GM12801 (cell line): ENCODE data around the gene CD83.

Source experiments
- TF ChIP-seq, protein P1 (sequence below): IDR thresholded peaks from one replicate; pipeline ENCODE4 v1.5.1; 2011; ENCODE audit warnings: control low read depth; ENCODE audit not compliant: insufficient read length; ENCODE audit errors: extremely low read depth

CD83 gene

DNA sequence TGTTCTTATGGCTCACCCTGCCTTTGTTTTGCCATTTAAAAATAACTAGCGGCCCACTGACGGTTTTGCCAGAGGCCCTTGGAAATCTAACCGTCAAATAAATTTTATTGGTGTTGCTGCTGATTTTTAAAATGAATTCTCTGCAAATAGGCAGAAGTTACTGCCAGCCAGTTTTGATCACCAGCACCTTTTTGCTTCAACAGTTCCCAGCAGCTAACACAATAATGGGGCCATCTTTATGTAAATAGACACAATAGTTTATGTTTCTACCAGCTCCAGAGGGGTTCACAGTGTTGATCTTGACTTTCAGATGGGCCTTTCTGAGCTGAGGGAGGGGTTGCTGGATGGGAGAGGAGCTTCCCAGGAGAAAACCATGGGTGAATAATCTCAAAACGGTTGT is 11.2 kb downstream of the CD83 start:
- TF ChIP-seq, protein P1, sequence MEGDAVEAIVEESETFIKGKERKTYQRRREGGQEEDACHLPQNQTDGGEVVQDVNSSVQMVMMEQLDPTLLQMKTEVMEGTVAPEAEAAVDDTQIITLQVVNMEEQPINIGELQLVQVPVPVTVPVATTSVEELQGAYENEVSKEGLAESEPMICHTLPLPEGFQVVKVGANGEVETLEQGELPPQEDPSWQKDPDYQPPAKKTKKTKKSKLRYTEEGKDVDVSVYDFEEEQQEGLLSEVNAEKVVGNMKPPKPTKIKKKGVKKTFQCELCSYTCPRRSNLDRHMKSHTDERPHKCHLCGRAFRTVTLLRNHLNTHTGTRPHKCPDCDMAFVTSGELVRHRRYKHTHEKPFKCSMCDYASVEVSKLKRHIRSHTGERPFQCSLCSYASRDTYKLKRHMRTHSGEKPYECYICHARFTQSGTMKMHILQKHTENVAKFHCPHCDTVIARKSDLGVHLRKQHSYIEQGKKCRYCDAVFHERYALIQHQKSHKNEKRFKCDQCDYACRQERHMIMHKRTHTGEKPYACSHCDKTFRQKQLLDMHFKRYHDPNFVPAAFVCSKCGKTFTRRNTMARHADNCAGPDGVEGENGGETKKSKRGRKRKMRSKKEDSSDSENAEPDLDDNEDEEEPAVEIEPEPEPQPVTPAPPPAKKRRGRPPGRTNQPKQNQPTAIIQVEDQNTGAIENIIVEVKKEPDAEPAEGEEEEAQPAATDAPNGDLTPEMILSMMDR = no peak

DNA sequence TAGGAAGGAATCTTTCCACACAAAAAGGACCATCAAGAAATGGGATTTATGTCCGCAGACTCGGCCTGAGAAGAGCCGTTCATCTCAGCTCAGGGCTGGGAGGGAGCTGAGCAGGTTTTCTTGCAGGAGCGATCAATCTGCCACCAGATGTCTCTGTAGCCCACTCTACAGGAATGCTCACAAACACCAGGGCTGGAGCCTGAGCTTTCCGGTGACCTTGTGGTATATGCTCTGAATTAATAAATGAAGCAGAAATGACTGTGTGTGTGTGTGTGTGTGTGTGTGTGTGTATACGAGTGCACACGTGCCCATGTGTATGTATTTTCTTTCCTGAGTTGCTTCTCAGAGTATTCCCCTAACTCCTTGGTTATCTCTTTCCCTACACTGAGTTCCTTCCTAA is 12.0 kb downstream of the CD83 start:
- TF ChIP-seq, protein P1 = no peak

DNA sequence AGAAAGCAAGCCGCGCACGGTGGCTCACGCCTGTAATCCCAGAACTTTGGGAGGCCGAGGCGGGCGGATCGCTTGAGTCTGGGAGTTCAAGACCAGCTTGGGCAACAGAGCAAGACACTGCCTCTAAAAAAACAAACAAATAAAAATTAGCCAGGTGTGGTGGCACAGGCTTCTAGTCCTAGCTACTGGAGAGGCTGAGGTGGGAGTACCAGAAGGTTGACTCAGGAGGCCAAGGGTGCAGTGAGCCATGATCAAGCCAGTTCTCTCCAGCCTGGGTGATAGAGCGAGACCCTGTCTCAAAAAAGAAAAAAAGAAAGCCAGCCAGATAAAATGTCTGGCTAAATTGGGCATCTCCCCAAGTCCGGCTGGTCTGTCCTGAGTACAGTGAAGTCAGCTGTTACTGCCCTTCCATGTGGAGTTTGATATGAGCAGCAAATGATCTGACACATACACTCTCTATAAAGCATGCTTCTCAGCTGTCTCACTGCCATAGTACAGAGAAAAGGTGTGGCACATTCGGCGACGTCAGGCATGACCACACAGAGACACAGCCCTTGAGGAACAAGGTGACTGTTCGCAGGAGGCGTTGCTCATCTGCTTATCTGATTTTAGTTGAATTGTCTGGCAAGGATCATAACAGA is 13.0 kb downstream of the CD83 start:
- TF ChIP-seq, protein P1 = no peak

DNA sequence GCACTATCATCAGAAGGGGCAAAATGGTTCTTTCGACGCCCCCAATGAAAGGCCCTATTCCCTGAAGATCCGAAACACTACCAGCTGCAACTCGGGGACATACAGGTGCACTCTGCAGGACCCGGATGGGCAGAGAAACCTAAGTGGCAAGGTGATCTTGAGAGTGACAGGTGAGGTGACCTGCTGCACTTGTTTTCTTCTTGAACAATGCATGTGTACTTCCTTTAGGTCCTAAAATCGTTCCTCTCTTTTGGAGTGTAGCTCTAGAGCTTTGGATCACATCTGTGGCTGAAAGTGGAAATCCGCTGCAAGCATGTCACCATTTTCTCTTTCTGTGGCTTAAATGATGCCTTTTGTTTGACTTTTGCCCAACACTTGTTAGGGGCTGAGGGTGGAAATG is 14.0 kb downstream of the CD83 start:
- TF ChIP-seq, protein P1 = no peak

DNA sequence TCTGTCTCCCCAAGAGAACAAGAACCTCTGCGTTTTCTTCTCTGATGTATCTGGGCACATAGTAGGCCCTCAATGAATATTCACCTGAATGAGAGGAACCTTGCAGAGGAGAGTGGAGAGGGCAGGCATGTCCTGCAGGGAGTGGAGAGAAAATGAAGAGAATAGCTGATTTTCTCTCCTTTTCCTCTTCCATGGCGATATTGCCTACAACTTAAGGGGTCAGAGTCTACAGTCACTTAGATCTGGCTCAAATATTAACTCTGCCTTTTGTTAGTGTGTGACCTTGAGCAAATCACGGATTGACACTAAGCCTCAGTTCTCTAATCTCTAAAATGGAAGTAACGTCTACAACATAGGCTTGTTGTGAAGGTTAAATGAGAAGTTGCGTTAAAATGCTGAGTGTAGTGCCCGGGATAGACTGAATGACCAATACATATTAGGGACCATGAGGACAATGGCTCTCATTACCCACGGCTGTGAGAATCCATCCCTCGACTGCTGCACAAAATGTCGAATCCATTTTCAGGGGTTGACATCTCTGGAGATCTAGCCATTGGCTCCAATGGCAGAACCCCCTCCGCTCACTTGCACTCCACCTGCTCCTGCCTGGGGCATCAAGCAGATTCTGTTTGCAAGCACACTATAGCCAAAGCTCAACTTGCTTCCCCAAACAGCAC is 14.8 kb downstream of the CD83 start:
- TF ChIP-seq, protein P1 = no peak

DNA sequence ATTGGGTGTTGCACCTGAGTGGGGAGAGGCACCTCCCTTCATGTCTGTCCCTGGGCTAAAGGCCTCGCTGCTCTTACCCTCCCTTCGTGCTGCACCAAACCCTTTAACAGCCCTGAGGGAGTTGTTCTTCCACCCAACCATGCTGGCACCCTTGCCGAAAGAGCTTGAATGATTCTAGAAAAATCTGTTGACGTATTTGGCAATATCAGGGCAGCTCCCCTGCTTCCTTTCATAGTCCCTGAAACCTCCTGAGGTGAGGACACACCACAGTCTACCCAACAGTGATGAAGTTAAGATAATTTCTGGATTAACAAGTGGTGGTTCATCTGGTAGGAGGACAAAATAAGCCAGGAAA is 15.3 kb downstream of the CD83 start:
- TF ChIP-seq, protein P1 = no peak

DNA sequence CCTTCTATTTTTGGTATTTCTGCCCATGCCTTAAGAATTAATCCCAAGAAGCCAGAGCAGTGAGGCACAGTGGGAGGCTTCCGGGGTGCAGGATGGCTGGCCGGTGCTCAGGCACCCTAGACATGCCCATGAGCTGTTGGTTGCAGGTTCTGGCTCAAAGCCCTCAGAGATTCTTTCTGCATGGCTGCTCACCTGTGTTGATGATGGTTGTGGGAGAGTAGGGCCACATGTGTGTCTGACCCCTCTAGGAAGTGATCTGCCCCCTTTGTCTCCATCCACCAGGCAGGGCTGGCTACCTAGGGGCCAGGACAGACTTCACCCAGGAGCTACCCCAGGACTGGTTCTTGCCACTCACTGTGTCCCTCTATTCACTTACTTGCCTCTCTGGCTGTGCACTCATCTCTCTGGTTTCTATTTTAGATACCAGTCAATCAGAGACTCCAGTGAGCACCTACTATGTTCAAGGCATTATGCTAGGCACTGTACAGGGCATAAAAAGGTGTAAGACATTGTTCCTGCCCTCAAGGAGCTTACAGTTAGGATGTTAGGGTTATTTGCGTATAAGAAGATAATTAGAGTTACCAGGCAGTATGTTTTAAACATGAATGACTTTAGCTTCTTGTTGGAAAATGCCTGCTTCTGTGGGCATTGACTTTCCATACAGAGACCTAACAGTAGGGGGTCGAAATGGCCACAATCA is 16.8 kb downstream of the CD83 start:
- TF ChIP-seq, protein P1 = no peak
